Left forelimb (tissue), 1 donor: ENCODE data around the gene CAPN10.

Source experiments
- DNase-seq: peaks from one replicate; pipeline ENCODE4 v3.0.0-alpha.2; 2018; ENCODE audit warnings: low spot score

The CAPN10 gene

DNA sequence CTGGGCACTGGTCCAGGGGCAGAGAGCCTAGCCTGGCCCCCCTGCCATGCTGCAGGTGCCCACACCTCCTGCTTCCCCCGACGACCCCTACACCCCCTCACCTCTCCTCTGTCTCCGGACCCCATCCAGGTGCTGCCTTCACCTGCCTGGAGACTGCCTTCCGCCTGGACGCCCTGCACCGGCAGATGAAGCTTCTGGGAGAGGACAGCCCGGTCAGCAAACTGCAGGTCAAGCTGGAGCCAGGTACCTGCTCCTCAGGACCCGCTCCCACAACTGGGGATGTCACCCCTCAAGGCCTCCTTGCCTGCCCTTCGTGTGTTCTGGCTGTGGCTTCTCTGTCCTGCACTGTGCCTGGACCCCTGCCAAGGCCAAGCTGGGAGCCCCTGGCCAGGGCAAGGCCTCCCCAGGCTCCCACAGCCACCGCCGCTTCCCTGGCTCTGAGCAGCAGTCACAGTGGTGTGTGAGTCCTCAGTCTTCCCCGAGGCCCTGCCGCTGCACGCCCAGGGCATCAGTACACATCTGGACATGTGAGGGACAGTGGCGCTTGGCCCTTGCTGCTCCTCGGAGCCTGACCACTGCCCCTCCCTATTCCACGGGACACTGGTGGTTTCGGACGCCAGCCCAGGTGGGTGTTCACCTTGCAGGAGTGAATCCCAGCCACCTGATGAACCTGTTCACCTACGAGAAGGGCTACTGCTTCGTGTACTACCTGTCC lies 12.0 kb upstream of the CAPN10 start:
- DNase-seq, result no peak

DNA sequence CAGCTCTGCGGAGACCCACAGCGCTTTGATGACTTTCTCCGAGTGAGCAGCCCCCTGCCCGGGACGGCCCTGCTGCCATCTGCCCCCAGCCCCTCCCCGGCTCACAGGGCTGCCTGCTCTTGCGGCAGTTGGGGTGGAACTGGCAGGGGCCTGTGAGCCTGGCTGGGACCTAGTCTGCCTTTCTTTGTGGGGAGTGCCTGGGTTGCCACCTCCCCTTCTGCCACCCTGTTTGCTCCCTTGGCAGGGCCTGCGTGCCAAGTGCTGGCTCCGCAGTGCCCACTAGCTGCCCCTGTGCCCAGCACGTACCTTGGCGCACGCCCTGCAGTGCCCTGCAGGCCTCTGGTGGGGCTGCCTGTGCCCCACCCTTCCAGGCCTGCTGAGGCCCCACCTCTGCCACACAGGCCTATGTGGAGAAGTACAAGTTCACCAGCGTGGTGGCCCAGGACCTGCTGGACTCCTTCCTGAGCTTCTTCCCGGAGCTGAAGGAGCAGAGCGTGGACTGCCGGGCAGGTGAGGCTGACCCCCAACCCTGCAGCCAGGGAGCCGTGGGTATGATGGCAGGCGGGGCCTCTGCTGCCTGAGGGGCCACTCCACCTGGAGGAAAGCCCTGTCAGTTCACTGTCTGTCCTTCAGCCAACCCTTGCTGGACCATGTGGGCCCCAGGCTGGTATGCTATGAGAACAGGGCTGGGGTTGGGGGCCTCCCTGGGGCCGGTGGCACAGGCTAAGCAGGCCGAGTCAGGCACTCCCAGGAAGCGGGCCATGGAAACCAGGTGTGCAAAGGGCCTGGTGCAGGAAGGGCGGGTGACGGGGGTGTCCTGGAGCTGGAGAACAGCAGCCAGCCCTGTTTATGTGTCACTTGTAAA lies 11.2 kb upstream of the CAPN10 start:
- no peak for DNase-seq

DNA sequence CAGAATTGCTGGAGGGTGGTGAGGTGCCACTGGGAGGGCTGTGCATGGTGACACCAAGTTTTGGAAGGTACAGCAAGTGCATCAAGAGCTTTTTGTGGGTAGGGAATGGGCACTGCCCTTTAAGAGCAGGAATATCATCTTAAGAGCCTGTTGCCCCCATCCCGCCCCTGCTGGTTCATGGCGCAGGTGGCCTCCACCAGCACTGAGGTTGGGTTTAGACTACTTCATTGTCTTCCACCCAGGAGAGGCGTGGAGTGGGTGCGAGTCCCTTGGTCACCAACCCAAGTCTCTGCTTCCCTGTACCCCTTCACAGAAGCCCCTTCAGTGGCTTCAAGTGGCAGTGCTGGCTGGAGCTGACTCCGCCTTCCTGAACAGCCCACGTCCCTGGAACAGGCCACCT lies 10.5 kb upstream of the CAPN10 start:
- no peak for DNase-seq

DNA sequence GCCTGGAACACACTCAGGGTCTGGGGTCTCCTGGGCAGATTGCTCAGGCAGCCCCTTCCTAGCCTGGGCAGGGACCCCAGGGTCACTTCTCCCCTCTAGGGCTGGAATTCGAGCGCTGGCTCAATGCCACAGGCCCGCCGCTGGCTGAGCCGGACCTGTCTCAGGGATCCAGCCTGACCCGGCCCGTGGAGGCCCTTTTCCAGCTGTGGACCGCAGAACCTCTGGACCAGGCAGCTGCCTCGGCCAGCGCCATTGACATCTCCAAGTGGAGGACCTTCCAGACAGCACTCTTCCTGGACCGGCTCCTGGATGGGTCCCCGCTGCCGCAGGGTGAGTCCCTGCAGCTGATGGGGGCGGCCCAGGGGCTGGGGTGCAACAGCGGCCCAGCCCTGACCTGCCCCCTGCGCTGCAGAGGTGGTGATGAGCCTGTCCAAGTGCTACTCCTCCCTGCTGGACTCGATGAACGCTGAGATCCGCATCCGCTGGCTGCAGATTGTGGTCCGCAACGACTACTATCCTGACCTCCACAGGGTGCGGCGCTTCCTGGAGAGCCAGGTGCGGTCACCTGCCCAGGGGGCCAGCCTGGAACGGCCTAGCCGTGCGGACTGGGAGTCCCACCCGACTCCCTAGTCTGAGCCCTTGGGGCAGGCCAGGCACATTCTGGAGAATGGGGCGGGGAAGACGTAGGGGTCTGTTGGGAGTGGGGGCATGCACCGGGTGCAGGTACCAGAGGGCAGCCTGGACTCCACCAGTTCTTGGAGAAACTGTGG lies 9.9 kb upstream of the CAPN10 start:
- DNase-seq, result no peak

DNA sequence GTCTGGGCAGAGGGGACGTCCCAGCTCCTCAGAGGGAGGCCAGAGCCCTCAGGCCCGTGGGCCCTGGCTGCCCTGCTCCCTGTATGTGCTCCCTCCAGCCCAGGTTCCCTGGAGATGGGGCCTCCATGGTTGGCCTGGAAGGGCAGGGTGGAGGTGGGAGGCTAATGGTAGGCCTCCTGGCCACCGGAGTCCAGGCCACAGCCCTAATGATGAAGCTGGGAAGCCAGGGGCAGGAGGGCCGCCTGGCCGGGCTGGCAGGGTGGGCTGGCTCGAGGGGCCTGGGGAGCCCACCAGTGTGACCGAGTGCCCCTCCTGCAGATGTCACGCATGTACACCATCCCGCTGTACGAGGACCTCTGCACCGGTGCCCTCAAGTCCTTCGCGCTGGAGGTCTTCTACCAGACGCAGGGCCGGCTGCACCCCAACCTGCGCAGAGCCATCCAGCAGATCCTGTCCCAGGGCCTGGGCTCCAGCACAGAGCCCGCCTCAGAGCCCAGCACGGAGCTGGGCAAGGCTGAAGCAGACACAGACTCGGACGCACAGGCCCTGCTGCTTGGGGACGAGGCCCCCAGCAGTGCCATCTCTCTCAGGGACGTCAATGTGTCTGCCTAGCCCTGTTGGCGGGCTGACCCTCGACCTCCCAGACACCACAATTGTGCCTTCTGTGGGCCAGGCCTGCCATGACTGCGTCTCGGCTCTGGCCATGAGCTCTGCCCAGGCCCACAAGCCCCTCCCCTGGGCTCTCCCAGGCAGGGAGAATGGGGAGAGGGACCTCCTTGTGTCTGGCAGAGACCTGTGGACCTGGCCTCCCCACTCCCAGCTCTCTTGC lies 9.0 kb upstream of the CAPN10 start:
- no peak for DNase-seq

DNA sequence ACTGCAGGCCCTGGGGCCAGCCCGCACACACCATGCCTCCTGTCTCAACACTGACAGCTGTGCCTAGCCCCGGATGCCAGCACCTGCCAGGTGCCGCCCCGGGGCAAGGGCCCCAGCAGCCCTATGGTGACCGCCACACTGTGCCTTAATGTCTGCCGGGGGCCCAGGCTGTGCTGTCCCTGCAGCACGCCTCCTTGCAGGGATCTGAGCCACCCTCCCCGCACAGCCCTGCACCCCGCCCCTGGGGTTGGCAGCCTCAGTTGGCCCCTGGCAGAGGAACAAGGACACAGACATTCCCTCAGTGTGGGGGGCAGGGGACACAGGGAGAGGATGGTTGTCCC lies 8.5 kb upstream of the CAPN10 start:
- DNase-seq, result no peak

DNA sequence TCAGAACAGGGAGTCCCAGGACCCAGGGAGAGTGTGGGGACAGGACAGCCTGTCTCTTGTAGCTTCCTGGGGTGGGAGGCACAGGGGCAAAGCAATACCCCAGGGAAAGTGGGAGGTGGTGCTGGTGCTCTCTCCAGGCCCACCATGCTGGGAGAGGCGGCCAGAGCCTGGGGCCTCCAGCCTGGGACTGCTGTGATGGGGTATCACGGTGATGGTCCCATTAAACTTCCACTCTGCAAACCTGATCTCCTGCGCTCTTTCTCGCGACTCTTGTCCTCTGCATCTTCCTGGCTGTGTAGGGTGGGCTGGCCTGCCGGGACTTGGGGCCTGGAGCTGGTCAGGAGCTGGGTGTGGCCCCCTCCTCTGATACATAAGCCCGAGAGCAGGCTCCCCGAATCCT lies 8.0 kb upstream of the CAPN10 start:
- no peak for DNase-seq

DNA sequence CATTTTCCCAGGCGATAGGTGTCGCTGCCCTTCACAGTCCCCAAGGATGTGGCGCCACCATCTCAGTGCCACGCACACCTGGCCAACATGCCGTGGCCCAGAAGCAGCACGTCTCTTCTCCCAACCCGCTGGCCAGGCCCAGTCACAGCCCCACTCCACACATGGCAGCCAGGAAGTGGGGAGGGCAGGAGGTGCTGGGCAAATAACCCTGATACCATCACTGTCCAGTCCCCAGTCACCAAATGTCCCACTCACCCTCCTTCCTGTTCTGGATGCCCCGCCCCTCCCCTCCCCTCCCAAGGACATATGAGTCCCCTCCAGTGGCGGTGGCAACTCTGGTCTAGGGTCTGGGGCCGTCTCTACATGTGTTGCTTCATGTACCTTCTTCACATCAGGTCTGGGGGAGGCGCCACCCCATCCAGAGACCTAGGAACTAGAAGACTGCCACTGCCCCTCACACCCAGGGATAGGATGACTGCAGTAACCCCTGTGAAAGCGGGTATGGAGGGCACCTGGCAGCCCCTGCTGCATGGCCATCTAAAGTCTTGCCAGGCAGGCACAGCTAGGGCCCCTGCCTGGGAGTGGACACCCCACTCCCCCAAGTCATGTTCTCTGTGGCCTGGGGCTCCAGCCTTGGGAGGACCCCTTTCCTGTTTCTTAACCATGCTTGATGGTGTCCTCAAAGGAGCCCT lies 7.3 kb upstream of the CAPN10 start:
- no peak for DNase-seq

DNA sequence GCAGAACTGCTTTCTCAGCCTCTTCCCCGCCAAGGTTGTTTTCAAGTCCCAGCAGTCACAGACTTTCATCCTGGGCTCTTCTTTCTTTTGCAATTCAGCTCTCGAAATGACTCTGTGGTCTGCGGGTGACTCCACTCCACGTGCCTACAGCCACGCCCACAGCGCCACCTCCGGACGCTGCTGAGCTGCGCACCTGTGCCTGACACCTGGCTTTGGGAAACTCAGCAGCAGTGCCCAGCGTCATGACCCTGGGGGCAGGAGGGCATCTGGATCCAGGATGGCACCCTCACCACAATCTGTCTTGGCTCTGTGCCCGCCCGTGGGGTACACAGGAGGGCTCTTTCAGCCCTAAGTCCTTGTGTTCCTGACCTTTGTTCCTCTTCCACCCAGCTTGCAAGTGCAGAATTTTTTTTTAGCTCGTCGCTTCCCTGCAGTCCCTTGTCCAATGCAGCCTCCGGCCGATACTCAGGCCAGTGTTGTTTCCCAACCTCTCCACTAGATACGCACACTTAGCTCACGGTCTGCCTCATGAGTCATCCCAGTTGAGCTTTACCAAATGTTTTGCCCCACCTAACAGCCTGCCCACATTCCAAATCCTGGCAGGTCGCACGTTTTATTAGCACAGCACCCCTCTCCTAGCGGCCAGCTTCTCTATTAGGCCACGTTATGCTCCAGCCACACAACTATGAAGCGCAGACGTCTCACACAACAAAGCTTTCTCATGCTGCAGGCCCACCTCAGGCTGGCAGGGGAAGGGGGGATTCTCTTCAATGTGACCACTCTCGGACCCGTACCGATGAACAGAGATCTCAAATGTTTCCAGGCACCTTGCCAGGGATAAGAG lies 6.5 kb upstream of the CAPN10 start:
- no peak for DNase-seq

DNA sequence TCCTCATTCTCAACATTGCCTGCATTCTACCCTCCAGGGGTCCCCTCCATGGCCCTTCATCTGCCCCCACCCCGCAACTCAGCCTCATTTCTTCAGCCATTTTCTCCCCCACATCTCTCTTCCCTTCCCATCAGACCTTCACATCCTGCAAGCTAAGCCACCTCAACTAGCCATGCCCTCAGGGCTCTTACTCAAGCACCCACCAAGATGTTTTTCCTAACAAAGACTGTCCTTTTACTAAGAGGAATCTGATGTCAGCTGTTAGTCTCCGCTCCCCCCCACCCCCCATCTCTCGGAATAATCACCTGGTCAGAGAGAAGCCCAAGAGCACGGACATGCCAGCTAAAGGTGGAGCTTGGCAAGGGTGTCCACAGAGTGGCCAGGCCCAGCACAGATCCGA lies 4.7 kb upstream of the CAPN10 start:
- no peak for DNase-seq

DNA sequence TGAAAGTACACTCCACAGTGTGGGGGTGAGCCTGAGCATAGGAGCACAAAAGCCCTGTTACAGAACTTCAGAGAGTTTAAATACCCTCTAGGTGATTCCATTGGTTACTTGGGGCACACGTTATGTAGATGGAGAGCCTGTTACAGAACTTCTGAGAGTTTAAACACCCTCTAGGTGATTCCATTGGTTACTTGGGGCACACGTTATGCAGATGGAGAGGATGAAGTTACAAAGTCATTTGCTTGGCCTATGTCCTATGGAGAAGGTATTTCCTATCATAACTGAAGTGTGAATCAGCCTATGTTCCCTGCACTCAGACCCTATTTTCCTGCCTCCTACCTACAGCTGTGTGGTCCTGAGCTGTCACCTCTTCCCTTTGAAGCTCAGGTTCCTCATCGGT lies 3.8 kb upstream of the CAPN10 start:
- no peak for DNase-seq

DNA sequence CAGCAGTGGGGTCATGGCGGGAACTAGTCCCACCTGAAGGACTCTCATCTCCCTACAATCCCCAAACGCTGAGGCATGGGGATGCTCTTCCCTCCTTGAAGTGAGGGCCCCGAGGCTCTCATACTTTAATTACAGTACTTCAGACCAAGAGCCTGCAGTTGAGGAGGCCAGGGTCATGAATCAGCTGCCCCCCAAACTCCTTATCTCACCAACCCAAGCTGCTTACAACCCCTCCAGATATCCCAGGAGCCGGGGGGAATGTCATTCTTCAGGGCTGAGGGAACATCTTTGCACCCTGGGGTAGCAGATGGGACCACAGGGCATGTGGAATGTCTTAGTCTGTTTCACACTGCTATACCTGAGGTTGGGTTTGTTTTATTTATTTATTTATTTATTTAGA lies 2.8 kb upstream of the CAPN10 start:
- DNase-seq, result no peak

DNA sequence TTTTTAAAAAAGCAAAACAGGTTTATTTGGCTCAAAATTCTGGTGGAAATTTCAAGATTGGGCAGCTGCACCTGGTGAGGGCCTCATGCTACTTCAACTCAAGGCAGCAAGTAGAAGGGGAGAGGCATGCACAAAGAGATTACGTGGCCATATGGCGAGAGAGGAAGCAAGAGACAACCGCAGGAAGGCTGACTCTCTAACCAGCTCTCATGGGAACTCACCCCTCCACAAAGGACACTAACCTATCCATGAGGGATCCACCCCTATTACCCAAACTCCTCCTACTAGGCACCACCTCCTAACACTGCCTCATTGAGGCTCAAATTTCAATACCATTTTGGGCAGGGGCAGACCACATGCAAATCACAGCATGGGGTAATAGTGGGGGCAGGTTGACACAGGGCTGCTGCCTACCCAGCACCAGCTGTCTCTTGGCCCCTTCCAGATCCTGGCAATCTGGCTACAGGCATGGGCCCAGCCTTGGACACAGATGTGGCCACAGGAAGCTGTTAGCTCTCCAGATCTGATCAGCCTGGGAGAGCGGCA lies 2.0 kb upstream of the CAPN10 start:
- DNase-seq, result no peak

DNA sequence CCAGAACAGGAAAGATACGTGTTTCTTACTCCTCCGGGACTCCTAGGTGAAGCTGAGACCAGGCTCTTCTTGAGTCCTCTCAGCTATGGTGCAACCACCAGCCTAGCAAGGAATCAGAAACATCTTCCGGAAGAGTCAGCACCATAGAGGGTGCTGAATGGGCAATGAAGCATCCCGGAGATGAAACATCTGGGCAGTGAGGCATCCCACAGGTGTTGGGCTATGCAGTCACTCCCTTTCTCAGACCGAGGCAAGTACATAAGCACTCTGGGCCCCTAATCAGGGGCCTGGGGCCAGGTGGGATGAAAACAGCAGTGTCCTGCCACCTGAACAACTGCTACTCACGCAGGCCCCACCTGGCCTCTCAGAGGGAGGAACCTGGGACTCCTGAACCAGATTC lies 1.4 kb upstream of the CAPN10 start:
- no peak for DNase-seq

DNA sequence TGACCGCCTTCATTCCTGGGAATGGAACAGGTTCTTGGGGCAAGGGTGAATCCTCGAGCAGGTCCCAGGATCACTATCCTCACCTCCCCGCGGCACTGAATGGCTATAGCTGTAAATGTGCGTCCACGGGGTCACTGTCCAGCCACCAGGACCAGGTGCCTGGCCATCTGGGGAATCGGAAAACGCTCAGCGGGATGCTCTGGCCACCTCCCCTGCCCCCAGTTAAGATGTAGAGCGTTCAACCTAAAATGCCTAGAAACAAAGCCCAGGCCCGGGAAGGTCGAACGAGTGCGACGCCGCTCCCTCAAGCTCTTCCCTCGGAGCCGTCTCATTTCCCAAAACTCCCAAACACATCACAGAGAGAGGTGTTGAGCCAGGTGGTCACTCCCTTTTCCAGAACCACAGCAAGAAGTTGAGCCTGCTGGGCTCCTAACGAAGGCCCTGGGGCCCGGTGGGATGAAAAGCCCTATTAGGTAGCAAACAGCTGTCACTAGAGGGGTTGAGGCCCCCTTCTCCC lies 795 bp upstream of the CAPN10 start:
- no peak for DNase-seq

DNA sequence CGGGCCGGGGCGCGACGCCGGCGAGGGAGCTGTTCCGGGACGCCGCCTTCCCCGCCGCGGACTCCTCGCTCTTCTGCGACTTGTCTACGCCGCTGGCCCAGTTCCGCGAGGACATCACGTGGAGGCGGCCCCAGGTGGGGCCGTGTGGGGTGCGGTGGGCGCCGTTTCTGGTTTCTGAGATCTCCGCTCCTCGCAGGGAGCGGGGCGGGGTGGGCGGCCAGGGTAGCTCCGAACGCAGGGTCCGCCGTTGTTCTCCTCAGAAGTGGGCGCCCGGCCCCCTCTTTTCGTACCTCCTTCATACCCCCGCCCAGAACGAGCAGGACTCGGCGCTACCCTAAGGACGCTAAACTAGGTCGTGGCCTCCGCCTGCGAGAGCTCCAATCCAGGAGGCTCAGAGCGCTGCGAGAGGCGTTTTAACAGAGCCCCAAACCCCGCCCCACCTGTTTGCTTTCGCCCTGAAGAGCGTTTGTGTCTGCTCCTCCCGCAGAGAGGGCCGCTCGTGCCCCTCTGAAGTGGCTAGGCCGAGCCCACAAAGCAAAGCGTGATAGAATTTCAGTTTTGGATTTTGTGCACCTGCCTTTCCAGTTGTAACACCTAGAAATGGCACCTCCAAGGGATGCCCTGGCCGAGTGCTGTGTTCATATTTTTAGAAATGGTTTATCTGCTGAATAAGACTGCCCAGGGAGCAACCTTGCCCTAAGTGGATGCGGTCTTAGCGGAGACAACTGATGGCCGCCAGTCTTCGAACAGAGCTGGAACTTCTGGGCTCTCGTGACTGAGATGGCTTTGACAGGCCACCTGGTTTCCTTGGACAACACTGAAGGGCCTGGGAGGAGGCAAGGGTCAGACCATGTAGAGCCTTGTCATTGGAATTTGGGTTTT lies 626 bp downstream of the CAPN10 start:
- DNase-seq, result no peak

DNA sequence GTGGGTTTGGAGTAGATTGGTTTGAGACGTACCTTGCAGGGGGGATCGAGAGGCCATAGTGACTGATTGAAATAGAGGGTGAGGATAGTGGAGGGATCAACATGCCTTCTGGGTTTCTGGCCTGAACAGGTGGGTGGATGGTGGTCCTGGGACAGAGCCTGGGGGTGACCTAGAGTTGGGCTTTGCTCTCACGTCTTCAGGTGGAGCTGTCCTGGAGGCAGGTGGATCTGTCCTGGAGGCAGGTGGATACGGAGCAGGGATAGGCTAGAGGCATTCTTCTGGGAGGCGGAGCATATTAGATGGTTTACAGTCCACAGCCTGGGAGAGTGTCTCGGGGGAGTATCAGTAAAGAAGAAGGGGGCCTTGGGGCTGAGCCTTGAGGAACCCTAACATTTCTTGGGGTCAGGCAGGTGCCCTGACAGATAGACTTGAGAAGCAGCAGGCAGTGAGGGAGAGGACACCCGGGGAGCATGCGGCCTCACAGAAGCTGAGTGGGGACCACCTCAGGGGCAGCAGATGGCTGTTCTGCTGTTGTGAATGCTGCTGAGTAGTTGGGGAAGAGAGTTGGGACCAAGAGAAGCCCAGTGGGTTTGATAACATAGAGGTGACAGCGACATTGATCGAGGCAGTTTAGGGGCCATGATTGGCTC lies 1.6 kb downstream of the CAPN10 start:
- no peak for DNase-seq

DNA sequence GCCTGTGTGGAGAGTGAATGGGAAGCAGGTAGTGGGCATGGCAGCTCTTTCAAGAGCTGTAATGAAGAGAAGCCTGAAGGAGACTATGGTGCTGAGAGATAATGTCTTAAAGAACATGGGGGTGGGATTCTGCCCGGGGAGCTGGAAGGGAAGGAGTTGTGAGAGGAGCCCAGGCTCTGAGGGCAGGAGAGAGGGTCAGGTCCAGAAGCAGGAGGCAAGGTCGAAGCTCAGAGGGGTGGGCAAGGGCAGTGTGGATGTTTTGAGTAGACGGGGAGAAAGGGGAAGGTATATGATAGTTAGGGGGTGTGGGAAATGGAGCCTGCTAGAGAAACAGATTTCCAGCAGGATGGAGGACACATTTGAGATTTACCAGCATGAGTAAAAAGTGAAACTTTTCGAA lies 2.1 kb downstream of the CAPN10 start:
- DNase-seq, result no peak
